ENCODE results near the gene RABAC1.
A peak's percentile ranks its signal among the peaks of the same experiment; 100 is the strongest.

RABAC1 gene

DNA sequence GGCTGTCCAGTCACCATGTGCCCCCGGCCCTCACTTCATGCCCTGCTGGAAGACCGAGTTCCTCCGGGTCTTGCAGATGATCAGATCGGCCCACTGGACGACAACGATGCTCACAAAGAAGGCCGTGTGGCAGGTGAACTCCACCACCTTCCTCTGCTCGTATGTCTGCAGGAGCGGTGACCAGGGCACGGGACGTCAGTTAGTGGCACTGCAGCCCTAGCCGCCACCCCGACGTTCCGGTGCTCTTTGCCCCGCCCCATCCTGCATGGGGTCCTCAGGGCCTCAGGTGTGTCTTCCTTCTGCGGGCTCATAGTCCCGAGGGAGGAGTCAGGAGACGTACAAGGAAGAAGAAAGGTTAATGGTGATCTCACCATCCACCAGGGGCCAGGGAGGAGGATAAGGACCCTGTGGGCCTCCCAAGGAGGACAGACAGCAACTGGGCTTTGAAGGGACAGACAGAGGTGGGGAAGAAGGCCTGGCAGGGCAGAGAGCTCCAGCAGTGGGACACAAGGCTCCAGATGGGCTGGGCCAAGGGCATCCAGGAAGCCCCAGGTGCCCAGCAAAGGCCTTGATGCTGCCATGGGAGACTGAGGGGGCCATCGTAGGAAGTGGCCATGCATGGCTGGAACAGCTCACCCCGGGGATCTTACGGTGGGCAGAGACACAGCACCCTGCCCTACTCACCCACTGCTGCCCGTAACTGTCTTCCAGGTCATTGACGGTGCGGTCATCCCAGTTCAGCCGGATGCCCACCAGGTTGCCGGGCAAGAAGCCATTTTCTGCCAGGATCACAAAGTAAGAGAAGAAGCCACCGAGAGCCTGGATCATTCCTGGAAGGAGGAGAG, 9.9 kb upstream of the RABAC1 start:
- no peak for DNase-seq (ENCODE audit: extremely low read depth, insufficient read length)
- TF ChIP-seq, protein P1, sequence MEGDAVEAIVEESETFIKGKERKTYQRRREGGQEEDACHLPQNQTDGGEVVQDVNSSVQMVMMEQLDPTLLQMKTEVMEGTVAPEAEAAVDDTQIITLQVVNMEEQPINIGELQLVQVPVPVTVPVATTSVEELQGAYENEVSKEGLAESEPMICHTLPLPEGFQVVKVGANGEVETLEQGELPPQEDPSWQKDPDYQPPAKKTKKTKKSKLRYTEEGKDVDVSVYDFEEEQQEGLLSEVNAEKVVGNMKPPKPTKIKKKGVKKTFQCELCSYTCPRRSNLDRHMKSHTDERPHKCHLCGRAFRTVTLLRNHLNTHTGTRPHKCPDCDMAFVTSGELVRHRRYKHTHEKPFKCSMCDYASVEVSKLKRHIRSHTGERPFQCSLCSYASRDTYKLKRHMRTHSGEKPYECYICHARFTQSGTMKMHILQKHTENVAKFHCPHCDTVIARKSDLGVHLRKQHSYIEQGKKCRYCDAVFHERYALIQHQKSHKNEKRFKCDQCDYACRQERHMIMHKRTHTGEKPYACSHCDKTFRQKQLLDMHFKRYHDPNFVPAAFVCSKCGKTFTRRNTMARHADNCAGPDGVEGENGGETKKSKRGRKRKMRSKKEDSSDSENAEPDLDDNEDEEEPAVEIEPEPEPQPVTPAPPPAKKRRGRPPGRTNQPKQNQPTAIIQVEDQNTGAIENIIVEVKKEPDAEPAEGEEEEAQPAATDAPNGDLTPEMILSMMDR (IDR thresholded peaks at IDR 0.05; ENCODE audit: insufficient read depth, low read length, poor library complexity, severe bottlenecking), result no peak
- no peaks in the 10 kb centered on the region; the same call in 1 of the 2 replicates for H3K27me3 ChIP-seq (replicated peaks; ENCODE audit: control insufficient read depth, insufficient read depth, low read length)
- H3K4me3 ChIP-seq (replicated peaks; ENCODE audit: low read depth, low read length), result no peak overlapping the region
- H3K36me3 ChIP-seq (ENCODE audit: control insufficient read depth, insufficient read depth, low read length), result no peaks in the 10 kb centered on the region

GRCh38 chr19:41967054-41967783, 8.1 kb upstream of the RABAC1 start:
- TF ChIP-seq, protein P1 (IDR thresholded peaks at IDR 0.05; ENCODE audit: insufficient read depth, low read length, poor library complexity, severe bottlenecking), result no peak
- Histone ChIP-seq H3K4me3 (replicated peaks; ENCODE audit: low read depth, low read length) (no peak overlapping the region), H3K36me3 (ENCODE audit: control insufficient read depth, insufficient read depth, low read length) (no peaks in the 10 kb centered on the region), H3K27me3 (replicated peaks; ENCODE audit: control insufficient read depth, insufficient read depth, low read length) (no peaks in the 10 kb centered on the region; the same call in 1 of the 2 replicates)
- DNase-seq (ENCODE audit: extremely low read depth, insufficient read length), result no peak

- TF ChIP-seq, protein P1 (IDR thresholded peaks at IDR 0.05; ENCODE audit: insufficient read depth, low read length, poor library complexity, severe bottlenecking), result no peak
- Histone ChIP-seq H3K36me3 (ENCODE audit: control insufficient read depth, insufficient read depth, low read length) (no peaks in the 10 kb centered on the region), H3K4me3 (replicated peaks; ENCODE audit: low read depth, low read length) (no peak overlapping the region), H3K27me3 (replicated peaks; ENCODE audit: control insufficient read depth, insufficient read depth, low read length) (no peaks in the 10 kb centered on the region; the same call in 1 of the 2 replicates)
- no peak for DNase-seq (ENCODE audit: extremely low read depth, insufficient read length)
These were observed 6.0 kb upstream of the RABAC1 start for GRCh38 chr19:41965106-41965505.

GRCh38 chr19:41960973-41961372, 1.9 kb upstream of the RABAC1 start:
- DNase-seq (ENCODE audit: extremely low read depth, insufficient read length), result no peak
- no peak overlapping the region for H3K4me3 ChIP-seq (replicated peaks; ENCODE audit: low read depth, low read length)
- TF ChIP-seq, protein P1 (IDR thresholded peaks at IDR 0.05; ENCODE audit: insufficient read depth, low read length, poor library complexity, severe bottlenecking), result no peak
- H3K27me3 ChIP-seq (replicated peaks; ENCODE audit: control insufficient read depth, insufficient read depth, low read length), result no peaks in the 10 kb centered on the region
- H3K36me3 ChIP-seq (ENCODE audit: control insufficient read depth, insufficient read depth, low read length), result peaks cover 1% of the 10 kb centered on the region; the same call in 1 of the 2 replicates

GRCh38 chr19:41958367-41959055, 610 bp downstream of the RABAC1 start:
- H3K4me3 ChIP-seq (replicated peaks; ENCODE audit: low read depth, low read length), result peak overlapping the region; percentile 88
- H3K27me3 ChIP-seq (replicated peaks; ENCODE audit: control insufficient read depth, insufficient read depth, low read length), result no peaks in the 10 kb centered on the region
- H3K36me3 ChIP-seq (ENCODE audit: control insufficient read depth, insufficient read depth, low read length), result peaks cover 1% of the 10 kb centered on the region; the same call in 1 of the 2 replicates
- peak; percentile 81 for DNase-seq (ENCODE audit: extremely low read depth, insufficient read length)
- TF ChIP-seq, protein P1 (IDR thresholded peaks at IDR 0.05; ENCODE audit: insufficient read depth, low read length, poor library complexity, severe bottlenecking), result no peak
